Neural progenitor cell (in vitro differentiated cells): ENCODE results near the gene EGFR. TPM values are rescaled to one million over a fixed set of nuclear protein-coding genes. Genes with fewer than 3 reads are reported as not detected.

Experiments used
- DNase-seq: peaks from one replicate; pipeline ENCODE4 v3.0.0-alpha.2; 2016; ENCODE audit warnings: low spot score
- H2AFZ ChIP-seq: fragments of 200-600 bp; sonication (generic); replicated peaks from 2 replicates; pipeline ENCODE4 v1.6.1; 2016; ENCODE audit warnings: antibody characterized with exemption
- H3F3A ChIP-seq: fragments of 200-600 bp; sonication (generic); 2 replicates; pipeline ENCODE4 v1.6.1; 2016; ENCODE audit warnings: antibody characterized with exemption, low read depth
- H3K27ac ChIP-seq: fragments of 200-600 bp; sonication (generic); 2 replicates; pipeline ENCODE4 v1.5.1; 2016; ENCODE audit warnings: mild to moderate bottlenecking
- H3K27me3 ChIP-seq: fragments of 200-600 bp; sonication (generic); 2 replicates; pipeline ENCODE4 v1.6.1; 2016; ENCODE audit warnings: mild to moderate bottlenecking, moderate library complexity
- H3K36me3 ChIP-seq: fragments of 200-600 bp; sonication (generic); 2 replicates; pipeline ENCODE4 v1.5.1; 2016
- H3K4me1 ChIP-seq: fragments of 200-600 bp; sonication (generic); 2 replicates; pipeline ENCODE4 v1.6.1; 2016; ENCODE audit warnings: mixed run types
- H3K4me2 ChIP-seq: fragments of 200-600 bp; sonication (generic); 2 replicates; pipeline ENCODE4 v1.6.1; 2016
- H3K4me3 ChIP-seq: fragments of 200-600 bp; sonication (generic); 2 replicates; pipeline ENCODE4 v1.5.1; 2016
- H3K79me2 ChIP-seq: fragments of 200-600 bp; sonication (generic); 2 replicates; pipeline ENCODE4 v1.6.1; 2016; ENCODE audit warnings: low read depth
- H3K9ac ChIP-seq: fragments of 200-600 bp; sonication (generic); 2 replicates; pipeline ENCODE4 v1.6.1; 2016
- H3K9me3 ChIP-seq: fragments of 200-600 bp; sonication (generic); 2 replicates; pipeline ENCODE4 v1.5.1; 2016; ENCODE audit warnings: low read depth
- H4K20me1 ChIP-seq: fragments of 200-600 bp; sonication (generic); 2 replicates; pipeline ENCODE4 v1.6.1; 2016; ENCODE audit warnings: low read depth
- H3K27ac Mint-ChIP-seq: 3 replicates; pipeline ENCODE4 v1.8.0; 2021; ENCODE audit warnings: mixed read lengths
- H3K27me3 Mint-ChIP-seq: 2 replicates; pipeline ENCODE4 v1.8.0; 2022; ENCODE audit warnings: low read depth, mild to moderate bottlenecking, inconsistent platforms, moderate library complexity, mixed read lengths; ENCODE audit not compliant: insufficient read depth
- H3K36me3 Mint-ChIP-seq: 3 replicates; pipeline ENCODE4 v1.8.0; 2021; ENCODE audit warnings: mixed read lengths
- H3K4me1 Mint-ChIP-seq: 3 replicates; pipeline ENCODE4 v1.8.0; 2021; ENCODE audit warnings: mixed read lengths
- H3K4me3 Mint-ChIP-seq: 3 replicates; pipeline ENCODE4 v1.8.0; 2021; ENCODE audit warnings: mild to moderate bottlenecking, moderate library complexity, mixed read lengths
- H3K9me3 Mint-ChIP-seq: 3 replicates; pipeline ENCODE4 v1.8.0; 2020; ENCODE audit warnings: mixed read lengths
- CTCF ChIP-seq: fragments of 200-600 bp; sonication (generic); IDR thresholded peaks from 2 replicates; pipeline ENCODE4 v1.5.1; 2017; ENCODE audit warnings: antibody characterized with exemption, mild to moderate bottlenecking
- EZH2 ChIP-seq: fragments of 200-600 bp; sonication (generic); IDR thresholded peaks from 2 replicates; pipeline ENCODE4 v1.6.1; 2017; ENCODE audit warnings: antibody characterized with exemption, mild to moderate bottlenecking, moderate library complexity
- EZH2phosphoT487 ChIP-seq: fragments of 200-600 bp; sonication (generic); IDR thresholded peaks from 2 replicates; pipeline ENCODE4 v1.6.1; 2017; ENCODE audit warnings: antibody characterized with exemption
- total RNA-seq: library from RNA; depleted of rRNA; stranded (reverse); fragments of >200 nt; gene quantifications from 2 replicates; pipeline ENCODE4 v1.2.3, GENCODE V29; 2015; ENCODE audit warnings: low replicate concordance

The EGFR gene
- total RNA-seq, 1 donor from 2014 or later = 4.6 TPM

- H3K36me3 Mint-ChIP-seq = no peaks in the 10 kb centered on the region
- no peak overlapping the region for H3K27ac ChIP-seq
- DNase-seq = no peak
- peaks cover 41% of the 10 kb centered on the region for H3K27me3 ChIP-seq
- no peaks in the 10 kb centered on the region for H3K36me3 ChIP-seq
- no peak for TF ChIP-seq CTCF
- no peak for TF ChIP-seq EZH2phosphoT487
- TF ChIP-seq EZH2 = no peak
- no peak overlapping the region for H3K27ac Mint-ChIP-seq
- peaks cover 8% of the 10 kb centered on the region for H3K4me1 Mint-ChIP-seq
- H3K27me3 Mint-ChIP-seq = peaks cover 18% of the 10 kb centered on the region
- no peaks in the 10 kb centered on the region for H4K20me1 ChIP-seq
- no peak overlapping the region for H2AFZ ChIP-seq
- peaks cover 5% of the 10 kb centered on the region for H3K9me3 Mint-ChIP-seq
- no peaks in the 10 kb centered on the region for H3K4me1 ChIP-seq
- H3K4me3 Mint-ChIP-seq = no peak overlapping the region
- H3F3A ChIP-seq = no peaks in the 10 kb centered on the region
- H3K4me2 ChIP-seq = no peak overlapping the region
- H3K4me3 ChIP-seq = no peak overlapping the region
- no peaks in the 10 kb centered on the region for H3K9me3 ChIP-seq
- H3K79me2 ChIP-seq = no peaks in the 10 kb centered on the region
- H3K9ac ChIP-seq = no peak overlapping the region
These were observed 232.5 kb downstream of the EGFR start for GRCh38 chr7:55251313-55251712.

- no peak overlapping the region for H3K27ac Mint-ChIP-seq
- H3K36me3 Mint-ChIP-seq = no peaks in the 10 kb centered on the region
- H3K4me1 Mint-ChIP-seq = peaks cover 7% of the 10 kb centered on the region
- Histone ChIP-seq H2AFZ (no peak overlapping the region), H3K4me2 (no peak overlapping the region), H3K27me3 (peaks cover 47% of the 10 kb centered on the region), H3K36me3 (no peaks in the 10 kb centered on the region), H3K27ac (no peak overlapping the region), H3K9ac (no peak overlapping the region), H4K20me1 (no peaks in the 10 kb centered on the region), H3K4me3 (no peak overlapping the region), H3F3A (no peaks in the 10 kb centered on the region), H3K4me1 (no peaks in the 10 kb centered on the region), H3K9me3 (no peaks in the 10 kb centered on the region), H3K79me2 (no peaks in the 10 kb centered on the region)
- TF ChIP-seq CTCF (no peak), EZH2phosphoT487 (no peak), EZH2 (no peak)
- H3K27me3 Mint-ChIP-seq = peaks cover 19% of the 10 kb centered on the region
- H3K4me3 Mint-ChIP-seq = no peak overlapping the region
- DNase-seq = no peak
- H3K9me3 Mint-ChIP-seq = peaks cover 5% of the 10 kb centered on the region
These were observed 233.1 kb downstream of the EGFR start for GRCh38 chr7:55251911-55252310.

GRCh38 chr7:55252386-55252785, 233.6 kb downstream of the EGFR start:
- peaks cover 7% of the 10 kb centered on the region for H3K4me1 Mint-ChIP-seq
- Histone ChIP-seq H3K79me2 (no peaks in the 10 kb centered on the region), H3K27ac (no peak overlapping the region), H3K9me3 (no peaks in the 10 kb centered on the region), H3K27me3 (peaks cover 48% of the 10 kb centered on the region), H3K4me1 (no peaks in the 10 kb centered on the region), H3K4me2 (no peak overlapping the region), H4K20me1 (no peaks in the 10 kb centered on the region), H3K36me3 (no peaks in the 10 kb centered on the region), H3K9ac (no peak overlapping the region), H3F3A (no peaks in the 10 kb centered on the region), H2AFZ (no peak overlapping the region), H3K4me3 (no peak overlapping the region)
- no peaks in the 10 kb centered on the region for H3K36me3 Mint-ChIP-seq
- H3K9me3 Mint-ChIP-seq = peaks cover 5% of the 10 kb centered on the region
- DNase-seq = no peak
- TF ChIP-seq EZH2 (no peak), CTCF (no peak), EZH2phosphoT487 (no peak)
- H3K4me3 Mint-ChIP-seq = no peak overlapping the region
- H3K27me3 Mint-ChIP-seq = peaks cover 19% of the 10 kb centered on the region
- no peak overlapping the region for H3K27ac Mint-ChIP-seq
